ENCODE measurements around the gene HMCES. TPM values are rescaled to one million over a fixed set of nuclear protein-coding genes. Genes with fewer than 3 reads are reported as not detected.

The HMCES gene
- total and polyA plus RNA-seq, 2 of the 13 experiments (the other 11 are each of a cell fraction or from before 2014, with no cell fraction given) = 16.1 to 37.5 TPM

DNA sequence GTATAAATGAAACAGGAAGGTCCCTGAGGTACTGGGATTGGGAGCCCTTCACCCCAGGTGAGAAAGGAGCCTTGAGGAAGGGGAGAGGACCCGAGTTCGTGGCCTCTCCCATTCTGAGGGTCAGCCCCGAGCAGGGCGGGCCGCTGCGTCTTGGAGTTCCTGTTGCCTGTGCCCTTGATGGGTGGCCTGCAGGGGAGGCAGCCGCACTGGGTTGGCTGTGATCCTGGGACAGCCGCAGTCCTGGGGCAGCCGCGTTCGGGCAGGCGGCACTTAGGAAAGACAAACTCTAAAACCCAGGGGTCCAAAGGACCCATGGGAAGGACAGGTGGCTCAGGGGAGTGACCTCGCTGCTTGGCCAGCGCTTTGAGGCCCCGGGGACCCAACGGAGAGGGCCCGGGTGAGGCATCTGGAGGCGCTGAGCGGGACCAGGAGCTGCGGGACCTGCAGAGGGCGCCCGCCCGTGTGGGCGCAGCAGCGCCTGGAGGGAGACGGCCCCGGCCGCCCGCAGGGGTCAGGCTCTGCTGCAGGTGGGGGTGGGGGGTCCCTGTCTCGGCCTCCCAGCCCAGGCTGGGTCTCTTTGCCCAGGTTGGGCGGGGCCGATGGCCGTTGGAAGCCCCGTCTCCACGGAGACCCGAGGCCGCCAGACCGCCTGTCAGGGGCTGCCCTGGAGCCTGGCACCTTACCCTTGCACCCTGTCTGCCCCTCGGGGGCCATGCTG is 65.1 kb downstream of the HMCES start (continued):
- TF ChIP-seq ZFP41 (CRISPR knock-in tag; IDR thresholded peaks at IDR 0.05; ENCODE audit: borderline replicate concordance) (no peak), ATF2 (CRISPR knock-in tag; IDR thresholded peaks at IDR 0.05) (no peak), ZNF841 (CRISPR knock-in tag; IDR thresholded peaks at IDR 0.05; ENCODE audit: borderline replicate concordance) (no peak), CREBL2 (CRISPR knock-in tag; IDR thresholded peaks at IDR 0.05; ENCODE audit: borderline replicate concordance) (no peak), ATF6 (CRISPR knock-in tag; conservative IDR thresholded peaks at IDR 0.05) (no peak), ARNT (IDR thresholded peaks at IDR 0.05) (no peak), GATA4 (IDR thresholded peaks at IDR 0.05; ENCODE audit: borderline replicate concordance, low read depth) (no peak), ZNF432 (CRISPR knock-in tag; IDR thresholded peaks at IDR 0.05; ENCODE audit: borderline replicate concordance) (no peak), MTF2 (CRISPR knock-in tag; IDR thresholded peaks at IDR 0.05; ENCODE audit: borderline replicate concordance) (no peak), PHF5A (CRISPR knock-in tag; IDR thresholded peaks at IDR 0.05; ENCODE audit: low read depth, unreplicated experiment) (no peak), XRCC5 (optimal IDR thresholded peaks at IDR 0.05; ENCODE audit: low read length) (peak; percentile 85), PHF20 (CRISPR knock-in tag; IDR thresholded peaks at IDR 0.05) (no peak), RARA (CRISPR knock-in tag; IDR thresholded peaks at IDR 0.05) (no peak), MLLT10 (CRISPR knock-in tag; IDR thresholded peaks at IDR 0.05) (no peak), SMYD3 (CRISPR knock-in tag; IDR thresholded peaks at IDR 0.05) (no peak), ZNF598 (CRISPR knock-in tag; IDR thresholded peaks at IDR 0.05; ENCODE audit: borderline replicate concordance) (no peak), TBX2 (CRISPR knock-in tag; IDR thresholded peaks at IDR 0.05; ENCODE audit: borderline replicate concordance) (no peak; the same call in 1 of the 2 replicates), ZNF3 (CRISPR knock-in tag; IDR thresholded peaks at IDR 0.05) (no peak), ZNF543 (CRISPR knock-in tag; IDR thresholded peaks at IDR 0.05) (no peak), YY1 (IDR thresholded peaks at IDR 0.05; ENCODE audit: insufficient read depth, insufficient replicate concordance, low read depth, low read length) (peak; percentile 32), GATAD2A (CRISPR knock-in tag; IDR thresholded peaks at IDR 0.05) (no peak), ZNF24 (IDR thresholded peaks at IDR 0.05) (no peak), ZBTB7B (CRISPR knock-in tag; IDR thresholded peaks at IDR 0.05) (0 out of 2 replicates have a peak, but pooled peaks have one; percentile 58), ZBTB38 (CRISPR knock-in tag; IDR thresholded peaks at IDR 0.05) (0 out of 2 replicates have a peak, but pooled peaks have one; percentile 39), ZNF383 (CRISPR knock-in tag; IDR thresholded peaks at IDR 0.05; ENCODE audit: borderline replicate concordance) (no peak), CENPT (CRISPR knock-in tag; IDR thresholded peaks at IDR 0.05; ENCODE audit: low read depth) (no peak), KAT8 (CRISPR knock-in tag; IDR thresholded peaks at IDR 0.05) (no peak)
- TF ChIP-seq, protein P1, sequence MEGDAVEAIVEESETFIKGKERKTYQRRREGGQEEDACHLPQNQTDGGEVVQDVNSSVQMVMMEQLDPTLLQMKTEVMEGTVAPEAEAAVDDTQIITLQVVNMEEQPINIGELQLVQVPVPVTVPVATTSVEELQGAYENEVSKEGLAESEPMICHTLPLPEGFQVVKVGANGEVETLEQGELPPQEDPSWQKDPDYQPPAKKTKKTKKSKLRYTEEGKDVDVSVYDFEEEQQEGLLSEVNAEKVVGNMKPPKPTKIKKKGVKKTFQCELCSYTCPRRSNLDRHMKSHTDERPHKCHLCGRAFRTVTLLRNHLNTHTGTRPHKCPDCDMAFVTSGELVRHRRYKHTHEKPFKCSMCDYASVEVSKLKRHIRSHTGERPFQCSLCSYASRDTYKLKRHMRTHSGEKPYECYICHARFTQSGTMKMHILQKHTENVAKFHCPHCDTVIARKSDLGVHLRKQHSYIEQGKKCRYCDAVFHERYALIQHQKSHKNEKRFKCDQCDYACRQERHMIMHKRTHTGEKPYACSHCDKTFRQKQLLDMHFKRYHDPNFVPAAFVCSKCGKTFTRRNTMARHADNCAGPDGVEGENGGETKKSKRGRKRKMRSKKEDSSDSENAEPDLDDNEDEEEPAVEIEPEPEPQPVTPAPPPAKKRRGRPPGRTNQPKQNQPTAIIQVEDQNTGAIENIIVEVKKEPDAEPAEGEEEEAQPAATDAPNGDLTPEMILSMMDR (CRISPR knock-in tag; IDR thresholded peaks at IDR 0.05) = peak; percentile 84
